HG03439 (cell line): ENCODE results near the gene IGF1R.

Experiments used
- ATAC-seq: cut with Tn5 transposase; IDR thresholded peaks from one replicate; pipeline ENCODE4 v1.9.1; 2021; ENCODE audit warnings: mild to moderate bottlenecking, moderate library complexity; ENCODE audit not compliant: unreplicated experiment

IGF1R gene

GRCh38 chr15:98671060-98672008, 23.0 kb downstream of the IGF1R start:
- ATAC-seq = no peak

DNA sequence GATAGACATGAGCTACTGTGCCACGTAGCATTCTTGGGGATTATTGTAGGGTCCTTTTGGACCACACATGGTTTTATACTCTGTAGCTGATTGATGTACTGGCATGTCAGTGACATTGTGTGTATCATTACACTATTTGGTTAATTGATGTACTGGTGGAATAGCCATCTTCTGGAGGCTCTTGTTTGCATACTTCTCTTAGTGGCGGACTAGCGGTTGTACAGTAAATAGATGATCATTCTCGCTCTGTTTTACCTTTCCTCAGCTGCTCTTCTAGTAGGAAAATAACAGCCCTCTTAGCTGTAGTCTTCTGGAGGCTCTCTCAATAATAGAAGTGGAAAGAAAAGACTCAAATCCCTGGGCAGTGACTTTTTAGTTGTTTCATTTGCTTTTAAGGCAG, 24.8 kb downstream of the IGF1R start:
- ATAC-seq = no peak

DNA sequence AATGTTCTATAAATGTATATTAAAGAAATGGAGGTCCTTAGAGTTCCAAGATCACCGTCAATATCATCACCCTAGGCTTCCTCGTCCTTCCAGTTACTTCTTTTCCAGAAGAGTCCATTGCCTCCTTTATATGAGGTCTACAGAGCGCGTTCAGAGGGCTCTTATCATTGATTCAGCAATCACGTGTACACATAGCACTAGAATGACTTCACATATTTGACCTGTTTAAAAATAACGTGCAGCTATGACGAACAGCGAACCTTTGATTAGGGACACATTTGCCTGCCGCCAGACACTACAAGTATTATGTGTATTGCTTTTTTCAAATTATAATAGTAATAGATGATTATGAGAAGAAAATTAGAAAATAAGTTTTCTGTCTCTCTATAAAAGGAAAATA, 26.0 kb downstream of the IGF1R start:
- no peak for ATAC-seq

- no peak for ATAC-seq
Observed at GRCh38 chr15:98676586-98677270, 28.4 kb downstream of the IGF1R start.

DNA sequence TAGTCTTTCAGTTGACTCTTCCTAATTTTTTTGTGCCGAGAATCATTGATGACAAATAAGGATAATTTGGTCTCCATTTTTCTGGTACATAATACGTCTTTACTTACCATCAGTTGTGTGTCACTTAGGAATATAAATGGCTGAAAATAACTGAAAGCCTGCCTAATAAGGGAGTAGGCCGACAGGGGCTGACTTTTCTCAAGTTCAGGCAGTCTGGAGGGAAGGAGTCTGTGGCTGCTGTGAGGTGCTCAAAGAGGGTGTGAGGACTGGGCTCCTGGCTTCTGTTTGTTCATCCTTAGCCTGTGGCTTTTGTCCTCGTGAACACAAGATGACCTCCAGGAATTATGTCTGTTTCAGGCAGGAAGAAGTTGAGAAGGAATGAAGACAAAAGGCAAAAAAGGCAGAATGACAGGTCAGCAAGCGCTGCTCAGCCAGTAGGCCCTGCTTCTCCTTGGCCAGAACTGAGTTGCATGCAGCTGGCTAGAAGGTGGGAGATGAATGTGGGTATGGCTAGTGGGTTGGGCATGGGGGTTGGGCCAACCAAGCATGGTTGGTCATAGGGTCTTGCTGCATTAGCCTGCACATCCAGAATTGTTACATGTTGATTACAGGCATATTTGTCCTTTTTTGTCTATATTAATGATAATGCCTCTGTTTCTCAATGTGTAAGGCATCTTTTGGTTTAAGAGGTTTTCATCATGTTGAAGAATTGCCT, 29.2 kb downstream of the IGF1R start:
- ATAC-seq = no peak

GRCh38 chr15:98678484-98678883, 30.1 kb downstream of the IGF1R start:
- ATAC-seq = no peak

DNA sequence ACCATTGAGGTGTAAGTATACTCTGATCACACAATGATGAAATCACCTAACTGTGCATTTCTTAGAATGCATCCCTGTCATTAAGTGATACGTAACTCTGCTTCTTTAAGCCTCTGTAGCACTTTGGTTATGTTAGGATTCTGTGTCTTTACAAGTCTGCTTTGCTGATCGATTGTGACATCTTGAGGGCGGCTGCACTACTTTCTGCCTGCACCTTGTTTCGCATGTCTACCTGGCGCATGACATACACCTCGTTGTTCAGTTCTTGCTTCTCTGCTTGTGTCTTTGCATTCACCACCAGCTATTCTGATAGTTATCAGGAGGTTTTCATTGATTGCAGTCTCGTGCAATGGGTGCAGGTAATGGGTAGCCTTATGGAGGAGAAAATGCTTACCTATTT, 32.7 kb downstream of the IGF1R start:
- ATAC-seq = no peak

- no peak for ATAC-seq
Observed at GRCh38 chr15:98682992-98683701, 34.8 kb downstream of the IGF1R start.

DNA sequence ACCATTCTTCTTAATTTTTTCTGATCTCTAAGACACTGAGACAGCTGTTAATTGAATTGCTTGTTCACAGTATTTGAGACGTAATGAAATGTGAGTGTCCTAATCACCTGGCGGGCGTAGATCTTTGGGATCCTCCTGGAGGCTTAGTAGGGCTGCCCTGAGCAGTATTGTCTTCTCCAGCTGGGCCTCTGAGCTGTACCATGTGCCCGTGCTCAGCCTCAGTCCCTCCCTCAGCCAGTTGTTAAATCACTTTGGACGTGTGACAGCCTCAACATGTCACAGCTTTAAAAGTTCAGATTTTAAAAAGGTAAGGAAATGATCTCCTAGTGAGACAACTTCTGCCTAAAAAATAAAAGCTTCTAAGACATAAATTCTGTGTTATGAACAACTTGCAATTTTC, 35.5 kb downstream of the IGF1R start:
- no peak for ATAC-seq

GRCh38 chr15:98684436-98684835, 36.1 kb downstream of the IGF1R start:
- ATAC-seq = no peak

DNA sequence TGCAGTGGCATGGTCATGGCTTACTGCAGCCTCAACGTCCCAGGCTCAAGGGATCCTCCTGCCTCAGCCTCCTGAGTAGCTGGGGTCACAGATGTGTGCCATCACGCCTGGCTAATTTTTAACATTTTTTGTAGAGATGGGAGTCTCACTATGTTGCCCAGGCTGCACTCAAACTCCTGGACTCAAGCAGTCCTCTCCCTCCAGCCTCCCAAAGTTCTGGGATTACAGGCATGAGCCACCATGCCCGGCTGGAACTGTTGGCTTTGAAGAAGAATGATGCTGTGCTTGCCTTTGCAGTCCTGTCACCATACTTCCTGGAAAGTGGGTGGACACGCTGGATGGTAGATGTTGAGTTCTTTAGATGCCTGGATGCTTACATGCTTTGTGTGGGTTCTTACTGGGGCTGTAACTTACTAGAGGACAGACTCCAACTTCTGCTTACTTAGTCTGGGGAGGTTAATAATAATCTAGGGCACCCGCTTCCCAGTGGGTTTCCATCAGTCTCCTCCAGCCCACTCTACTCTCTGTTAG, 36.7 kb downstream of the IGF1R start:
- ATAC-seq = no peak

DNA sequence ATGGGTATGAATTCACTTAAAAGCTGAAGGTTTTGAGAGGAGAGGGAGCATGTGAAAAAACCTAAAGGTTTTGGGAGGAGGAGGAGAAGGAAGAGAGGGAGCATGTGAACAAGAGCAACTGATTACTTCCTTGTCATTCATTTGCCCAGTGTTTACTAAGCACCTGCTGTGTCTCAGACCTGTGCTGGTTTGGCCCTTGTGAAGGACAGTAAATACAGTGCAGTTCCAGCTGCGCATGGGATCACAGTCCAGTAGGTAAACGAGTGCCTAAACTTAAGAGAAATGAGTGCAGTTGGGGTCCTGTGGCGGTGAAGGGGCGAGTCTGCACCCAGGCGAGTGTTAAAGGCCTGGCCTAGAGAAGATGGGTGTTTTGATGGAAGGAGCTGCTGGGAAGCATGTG, 38.6 kb downstream of the IGF1R start:
- ATAC-seq = no peak

DNA sequence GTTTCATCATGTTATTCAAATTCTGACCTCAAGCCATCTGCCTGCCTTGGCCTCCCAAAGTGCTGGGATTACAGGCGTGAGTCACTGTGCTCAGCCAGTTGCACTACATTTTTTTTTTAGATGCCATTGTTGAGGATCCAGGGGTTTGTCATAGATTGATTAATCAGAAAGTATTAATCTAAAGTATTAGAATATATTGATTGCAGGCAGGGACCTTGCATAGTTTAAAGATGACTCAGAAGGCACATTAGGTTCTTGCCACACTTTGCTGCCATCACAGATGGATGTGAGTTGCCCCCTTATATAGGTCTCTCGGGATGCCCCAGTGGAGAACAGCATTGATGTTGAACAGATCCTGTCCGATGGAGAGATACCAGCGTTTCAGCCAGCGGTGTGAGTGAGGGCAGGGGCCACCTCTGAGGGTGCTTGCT, 41.1 kb downstream of the IGF1R start:
- ATAC-seq = no peak

GRCh38 chr15:98690272-98690950, 42.1 kb downstream of the IGF1R start:
- no peak for ATAC-seq

- ATAC-seq = no peak
Observed at GRCh38 chr15:98692213-98692612, 43.9 kb downstream of the IGF1R start.

GRCh38 chr15:98694161-98694560, 45.8 kb downstream of the IGF1R start:
- ATAC-seq = no peak

GRCh38 chr15:98698792-98699191, 50.5 kb downstream of the IGF1R start:
- ATAC-seq = no peak

GRCh38 chr15:98699591-98700424, 51.5 kb downstream of the IGF1R start:
- ATAC-seq = no peak

DNA sequence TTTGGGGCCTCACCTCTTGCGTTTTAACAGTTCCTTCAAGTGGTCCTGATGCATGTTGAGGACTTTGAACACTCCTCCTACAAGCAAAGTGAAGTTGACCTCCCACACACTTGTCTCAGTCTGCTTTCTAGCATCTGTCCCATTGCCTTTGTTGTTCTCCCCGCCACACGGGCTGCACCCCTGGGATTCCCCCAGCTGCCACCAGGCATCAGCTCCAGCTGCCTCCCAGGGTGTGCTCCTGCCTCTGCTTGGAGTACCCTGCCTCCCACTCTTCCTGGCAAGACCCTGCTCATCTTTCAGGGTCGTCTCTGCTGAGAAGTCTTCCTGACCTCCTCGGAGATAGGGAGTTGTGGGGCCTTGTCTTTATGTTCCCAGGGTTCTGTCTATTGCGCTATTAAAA, 52.2 kb downstream of the IGF1R start:
- no peak for ATAC-seq
